Measurements from ENCODE around the gene TMEM187.

DNA sequence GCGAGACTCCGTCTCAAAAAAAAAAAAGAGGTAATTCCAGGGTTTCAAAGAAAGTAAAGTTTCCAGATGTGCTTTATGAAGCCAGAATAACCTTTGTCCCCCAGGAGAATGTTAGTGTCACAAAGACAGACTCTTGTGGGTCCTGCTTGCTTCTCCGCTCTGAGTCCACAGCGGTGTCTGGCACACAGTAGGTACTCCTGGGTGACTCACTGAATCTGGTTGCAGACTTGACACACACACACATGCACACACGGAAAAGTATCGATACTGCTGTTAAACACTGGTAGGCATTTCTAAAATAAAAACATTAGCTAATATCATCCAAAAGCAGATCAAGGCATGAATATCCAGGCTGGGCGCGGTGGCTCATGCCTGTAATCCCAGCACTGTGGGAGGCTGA lies 22.9 kb downstream of the TMEM187 start:
- TF ChIP-seq CTCF (IDR thresholded peaks at IDR 0.05; ENCODE audit: borderline replicate concordance, extremely low read depth, low read length, poor library complexity, severe bottlenecking) (no peak), EZH2 (IDR thresholded peaks at IDR 0.05; ENCODE audit: borderline replicate concordance, low read depth, low read length, severe bottlenecking) (no peak)

Data from DND-41 (cell line).